ENCODE measurements around the gene CTNNA2.
"Not testable (repeated sequence)": the region's sequence is repeated elsewhere in the genome, so short reads cannot be mapped to it uniquely, and the experiment has no call there.

CTNNA2 gene

DNA sequence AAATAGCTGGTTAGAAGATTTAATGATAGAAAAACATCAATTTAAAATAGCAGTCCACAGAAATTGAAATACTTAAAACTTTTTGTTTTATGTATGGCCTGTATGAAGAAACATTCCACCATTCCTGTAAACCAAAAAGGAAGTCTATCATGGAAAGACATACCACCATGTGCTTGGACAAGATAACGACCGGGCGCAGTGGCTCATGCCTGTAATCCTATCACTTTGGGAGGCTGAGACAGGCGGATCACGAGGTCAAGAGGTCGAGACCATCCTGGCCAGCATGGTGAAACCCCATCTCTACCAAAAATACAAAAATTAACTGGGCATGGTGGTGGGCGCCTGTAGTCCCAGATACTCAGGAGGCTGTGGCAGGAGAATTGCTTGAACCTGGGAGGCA lies 519.8 kb downstream of the CTNNA2 start:
- DNase-seq (ENCODE audit: low read depth), result not testable (repeated sequence)

DNA sequence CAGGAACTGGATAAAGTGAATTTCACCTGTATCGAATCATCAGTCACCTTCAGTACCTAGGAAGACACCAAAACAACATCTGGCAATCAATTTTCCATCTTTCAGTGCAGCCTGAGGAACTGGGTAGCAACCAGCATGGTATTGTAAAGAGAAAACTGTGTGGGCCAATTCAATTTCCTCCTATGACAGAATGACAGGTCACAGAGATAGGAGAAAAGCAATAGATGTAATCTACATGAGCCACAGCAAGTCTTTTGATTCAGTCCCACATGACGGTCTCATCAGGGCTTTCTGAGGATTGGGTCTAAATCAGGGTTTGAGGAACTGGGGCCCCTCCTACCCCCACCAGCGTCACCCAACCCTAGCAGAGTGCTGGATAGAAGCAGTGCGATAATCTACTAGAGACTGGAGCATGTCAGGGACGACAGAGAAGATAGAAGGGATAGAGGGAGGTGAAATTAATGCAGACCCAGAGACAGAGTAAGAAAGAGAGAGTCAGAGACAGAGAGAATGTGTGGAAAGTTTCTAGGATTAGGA lies 523.0 kb downstream of the CTNNA2 start:
- DNase-seq (ENCODE audit: low read depth), result no peak

DNA sequence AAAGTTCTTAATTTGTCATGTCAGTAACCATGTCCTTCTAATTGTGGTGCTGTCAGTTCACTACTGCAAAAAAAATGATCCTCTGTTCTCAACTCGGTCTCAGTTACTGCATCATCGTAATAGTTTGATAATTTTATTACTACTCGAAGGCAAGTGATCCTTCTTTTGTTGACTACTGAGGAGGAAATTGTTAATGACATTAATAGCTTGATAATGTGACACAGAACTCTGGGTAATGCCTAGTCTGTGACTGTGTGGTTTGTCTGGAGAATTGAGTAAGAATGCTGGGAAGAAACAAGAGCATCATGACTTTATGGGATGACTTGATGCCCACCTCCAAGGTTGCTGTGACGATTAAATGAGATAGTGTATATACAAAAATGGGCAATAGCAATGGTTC lies 524.5 kb downstream of the CTNNA2 start:
- no peak for DNase-seq (ENCODE audit: low read depth)

DNA sequence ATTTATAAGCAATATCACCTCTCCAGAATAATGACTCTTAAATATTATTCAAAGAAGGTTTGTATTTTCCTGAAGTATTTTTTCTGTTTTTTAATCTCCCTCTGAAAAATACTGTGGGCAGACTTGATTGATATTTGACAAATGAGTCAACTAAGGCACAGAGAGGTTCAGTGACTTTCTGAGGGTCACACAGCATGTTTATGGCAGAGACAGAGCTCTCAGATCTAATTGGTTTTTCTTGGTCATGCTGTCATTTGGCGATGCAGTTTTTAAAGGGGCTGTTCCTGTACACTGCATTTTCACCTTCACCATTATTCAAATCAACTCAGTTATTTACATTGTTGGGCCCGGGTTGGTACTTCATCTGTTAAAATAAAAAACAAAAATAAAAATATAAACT lies 527.4 kb downstream of the CTNNA2 start:
- DNase-seq (ENCODE audit: low read depth), result no peak

DNA sequence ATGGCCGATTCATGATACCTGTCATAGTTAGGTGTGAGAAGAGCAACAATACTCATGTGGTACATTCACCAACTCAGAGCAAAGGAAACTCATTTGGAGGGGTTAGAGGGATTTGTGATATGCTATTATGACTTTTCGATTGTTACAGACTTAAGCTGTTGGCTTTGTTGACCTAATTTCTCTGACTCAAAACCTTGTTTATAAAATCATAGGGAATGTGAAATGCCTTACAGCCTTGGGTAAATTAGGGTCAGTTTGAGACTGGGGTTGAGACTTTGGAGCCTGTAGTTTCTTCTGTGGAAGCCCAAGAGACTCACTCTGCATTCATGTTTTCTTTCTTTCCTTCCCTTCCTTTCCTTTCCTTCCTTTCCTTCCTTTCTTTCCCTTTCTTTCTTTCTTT lies 529.8 kb downstream of the CTNNA2 start:
- no peak for DNase-seq (ENCODE audit: low read depth)

DNA sequence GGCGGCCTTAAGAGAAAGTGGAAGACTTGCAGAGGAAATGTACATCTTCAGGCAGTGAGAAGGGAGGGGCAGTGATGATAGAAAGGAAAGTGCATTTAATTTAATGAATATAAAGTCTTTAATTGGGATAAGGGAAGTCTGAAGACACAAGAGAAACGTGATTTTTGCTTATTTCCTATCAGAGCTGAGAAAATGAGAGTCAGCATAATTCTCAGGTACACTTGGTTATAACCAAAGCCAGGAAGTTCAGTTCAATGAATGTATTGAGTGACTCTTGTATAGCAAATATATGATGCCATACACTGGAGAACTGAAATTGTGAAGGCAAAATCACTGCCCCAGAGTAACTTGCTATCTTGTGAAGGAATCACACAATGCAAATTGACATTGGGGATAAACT lies 535.4 kb downstream of the CTNNA2 start:
- DNase-seq (ENCODE audit: low read depth), result no peak

DNA sequence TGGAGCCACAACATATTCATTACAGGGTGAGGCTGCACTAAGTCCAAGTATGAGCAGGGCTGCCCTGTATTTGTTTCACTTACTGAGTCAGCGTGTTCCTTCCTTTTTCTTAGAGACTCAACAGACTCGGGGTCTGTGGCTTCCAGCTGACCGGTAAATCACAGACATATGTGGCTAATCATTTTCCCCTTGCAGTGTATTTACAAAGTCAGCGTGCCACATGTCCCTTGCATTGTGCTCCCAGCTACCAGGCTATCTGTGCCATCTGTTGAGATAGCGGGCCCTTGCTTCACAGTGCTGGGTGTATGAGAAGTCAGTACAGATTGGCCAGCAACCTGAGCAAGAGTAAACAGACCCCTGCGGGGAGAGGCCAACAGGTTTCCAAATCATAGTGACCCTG lies 537.4 kb downstream of the CTNNA2 start:
- DNase-seq (ENCODE audit: low read depth), result no peak

DNA sequence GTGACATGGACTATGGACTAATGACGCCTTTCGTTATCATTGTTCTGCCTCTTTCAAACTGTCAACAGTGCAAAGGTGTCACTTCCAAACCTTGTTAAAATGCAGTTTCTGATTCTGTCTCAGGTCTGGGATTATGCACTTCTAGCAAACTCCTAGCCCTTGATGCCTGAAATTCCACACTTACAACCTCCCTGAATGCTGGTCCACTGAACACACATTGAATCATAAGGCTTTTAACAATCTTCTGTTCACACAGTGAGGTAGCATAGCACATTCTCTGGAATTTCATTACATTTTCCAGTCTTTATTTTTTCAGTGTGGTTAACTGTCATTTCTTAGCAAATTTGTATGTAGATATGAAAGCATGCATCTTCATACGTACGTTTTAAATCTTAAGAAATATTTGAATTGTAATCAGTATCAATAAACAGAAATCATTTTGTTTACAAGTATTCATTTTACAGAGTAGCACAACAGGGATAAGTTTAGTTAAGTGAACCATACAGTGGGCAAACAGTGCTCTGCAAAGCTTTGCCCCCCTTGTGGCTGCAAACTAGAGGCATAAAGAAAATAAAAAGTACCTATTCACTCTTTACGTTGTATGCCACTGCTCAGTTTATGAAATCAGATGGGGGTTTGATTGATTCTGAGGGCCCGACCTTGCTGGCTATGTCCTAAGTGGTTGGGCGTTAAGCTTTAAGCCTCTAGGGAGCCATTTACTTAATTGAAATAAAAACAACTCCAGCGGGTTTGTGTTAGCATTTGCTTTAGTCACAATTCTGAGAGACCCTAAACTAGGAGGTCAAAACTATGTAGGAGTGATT lies 540.9 kb downstream of the CTNNA2 start:
- no peak for DNase-seq (ENCODE audit: low read depth)

DNA sequence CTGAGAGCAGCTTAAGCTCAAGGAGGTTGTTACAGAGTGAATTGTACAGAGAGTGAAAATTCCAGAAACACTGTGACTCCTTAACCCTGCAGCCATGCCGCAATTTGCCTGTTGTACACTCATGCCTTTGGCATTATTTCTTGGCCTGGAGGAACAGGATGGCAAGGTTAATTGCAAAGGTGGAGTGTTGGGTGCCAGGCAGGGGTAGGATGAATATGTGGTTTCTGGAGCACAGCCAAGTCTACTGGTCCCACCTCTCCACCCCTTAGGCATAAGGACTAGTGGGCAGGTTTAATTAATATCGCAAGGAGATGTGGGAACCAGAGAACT lies 541.5 kb downstream of the CTNNA2 start:
- no peak for DNase-seq (ENCODE audit: low read depth)

DNA sequence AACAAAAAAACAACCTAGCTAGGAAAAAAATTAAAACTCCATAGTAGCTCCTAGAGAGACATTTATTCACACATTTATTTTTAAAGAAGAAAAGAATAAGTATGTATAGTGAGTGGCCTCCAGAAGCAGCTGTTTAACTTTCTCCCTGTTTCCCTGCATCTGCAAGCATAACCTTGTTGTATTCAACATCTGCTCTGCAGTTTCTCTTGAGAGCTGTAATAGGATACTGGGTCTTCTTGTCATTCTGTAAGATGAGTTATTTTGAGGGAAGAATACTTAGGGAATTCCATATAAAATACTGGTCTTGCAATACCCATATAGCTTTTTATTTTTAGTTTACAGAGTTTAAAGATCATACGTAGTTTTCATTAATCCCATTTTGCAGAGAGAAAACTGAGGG lies 545.1 kb downstream of the CTNNA2 start:
- no peak for DNase-seq (ENCODE audit: low read depth)

DNA sequence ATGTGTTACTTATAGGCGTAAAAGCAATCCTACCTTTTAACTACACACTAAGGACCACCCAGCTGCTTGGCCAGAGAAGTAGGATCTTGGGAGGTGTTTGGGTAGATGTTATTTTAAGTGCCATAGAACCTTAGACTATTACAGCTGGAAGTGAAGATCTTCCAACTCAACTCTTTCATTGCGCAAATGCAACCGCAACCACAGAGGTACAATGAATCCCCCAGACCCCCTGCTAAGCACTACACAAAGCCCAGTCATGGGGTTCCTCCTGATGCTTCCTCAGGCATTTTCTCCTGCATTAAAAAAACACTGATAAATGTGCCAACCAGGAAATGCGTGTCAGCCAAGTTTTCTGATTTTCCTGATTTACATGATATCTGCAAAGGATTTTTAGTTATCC lies 545.7 kb downstream of the CTNNA2 start:
- DNase-seq (ENCODE audit: low read depth), result no peak

DNA sequence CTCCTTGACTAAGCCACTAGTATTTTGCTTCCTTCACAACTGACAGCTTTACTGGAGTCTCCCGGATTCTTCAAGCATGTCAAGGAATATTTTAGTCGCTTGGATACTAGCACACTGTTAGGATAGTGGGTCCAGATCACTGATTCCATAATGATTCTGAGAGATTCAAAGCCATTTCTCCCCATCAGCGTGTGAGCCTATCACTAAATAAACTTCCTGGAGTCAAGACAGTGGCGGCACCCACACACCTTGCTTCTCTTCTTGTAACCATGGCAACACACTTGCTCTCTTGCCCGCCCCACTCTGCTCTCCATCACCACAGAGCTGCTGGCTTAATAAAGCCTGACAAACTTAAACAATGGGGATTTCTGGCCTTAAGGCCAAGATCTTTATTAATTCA lies 546.6 kb downstream of the CTNNA2 start:
- DNase-seq (ENCODE audit: low read depth), result no peak

DNA sequence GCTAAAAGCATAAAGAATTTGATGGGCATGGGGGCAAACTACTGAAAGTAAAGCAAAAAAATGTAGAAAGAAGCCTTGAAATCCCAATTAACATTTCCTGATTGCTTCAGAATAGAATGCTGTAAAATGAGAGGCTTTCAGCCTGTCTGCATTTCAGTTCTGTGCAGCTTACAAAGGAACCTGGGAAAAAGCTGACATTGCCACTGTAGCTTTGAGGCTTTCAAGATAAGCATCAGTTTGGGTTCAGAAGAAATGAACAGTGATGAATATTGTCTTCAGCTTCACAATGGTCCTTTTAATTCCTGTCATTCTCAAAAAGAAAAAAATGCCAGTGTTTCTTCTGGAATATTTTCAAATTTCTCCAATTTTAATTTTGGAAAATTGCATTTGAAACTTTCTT lies 549.0 kb downstream of the CTNNA2 start:
- no peak for DNase-seq (ENCODE audit: low read depth)

DNA sequence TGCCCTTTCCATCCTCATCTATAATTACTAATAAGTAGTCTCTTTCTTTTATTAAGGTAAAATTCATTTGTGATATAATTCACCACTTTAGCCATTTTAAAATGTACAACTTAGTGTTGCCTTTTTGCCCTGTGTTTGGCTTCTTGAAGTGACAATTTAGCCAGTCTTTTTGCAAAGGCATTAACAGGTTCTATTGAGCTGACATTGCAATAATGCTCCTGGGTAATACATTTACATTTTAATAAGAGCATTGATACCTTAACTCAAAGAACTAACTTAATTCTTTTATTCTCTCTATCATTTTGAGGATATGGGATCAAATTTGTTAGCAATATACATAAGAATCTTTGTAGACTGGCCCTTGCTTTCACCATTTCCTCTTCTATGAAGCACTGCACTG lies 549.4 kb downstream of the CTNNA2 start:
- no peak for DNase-seq (ENCODE audit: low read depth)

DNA sequence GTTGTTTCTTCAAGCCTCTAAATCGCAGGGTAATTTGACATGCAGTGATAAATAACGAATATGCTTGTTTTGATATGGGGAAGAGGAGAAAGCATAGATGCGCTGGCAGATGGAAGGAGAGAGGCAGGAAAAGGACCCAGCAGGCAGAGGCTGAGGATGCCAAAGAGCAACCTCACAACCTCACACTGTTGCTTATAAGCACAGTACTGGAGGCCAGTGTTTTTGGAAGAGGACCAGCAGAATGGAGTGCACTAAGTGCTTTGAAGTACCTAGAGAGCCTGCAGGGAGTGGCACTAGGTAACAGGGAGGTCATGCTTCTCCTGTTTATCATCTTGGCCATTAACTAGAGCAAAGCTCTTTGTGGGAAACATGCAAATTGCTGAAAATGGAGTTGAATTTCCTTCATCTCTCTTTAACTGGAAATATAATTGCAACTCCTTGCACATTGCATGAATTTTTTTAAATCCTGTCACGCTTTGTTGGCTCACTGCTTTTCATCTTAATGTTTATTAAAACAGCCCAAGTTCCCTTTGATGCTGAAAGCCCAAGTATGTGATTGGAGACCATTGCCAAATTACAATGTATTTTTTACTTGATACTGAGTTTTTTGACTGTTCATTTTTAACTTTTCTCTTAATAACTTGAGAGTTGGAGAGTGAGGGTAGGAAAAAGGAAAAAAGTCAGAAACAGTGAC lies 555.3 kb downstream of the CTNNA2 start:
- DNase-seq (ENCODE audit: low read depth), result no peak

DNA sequence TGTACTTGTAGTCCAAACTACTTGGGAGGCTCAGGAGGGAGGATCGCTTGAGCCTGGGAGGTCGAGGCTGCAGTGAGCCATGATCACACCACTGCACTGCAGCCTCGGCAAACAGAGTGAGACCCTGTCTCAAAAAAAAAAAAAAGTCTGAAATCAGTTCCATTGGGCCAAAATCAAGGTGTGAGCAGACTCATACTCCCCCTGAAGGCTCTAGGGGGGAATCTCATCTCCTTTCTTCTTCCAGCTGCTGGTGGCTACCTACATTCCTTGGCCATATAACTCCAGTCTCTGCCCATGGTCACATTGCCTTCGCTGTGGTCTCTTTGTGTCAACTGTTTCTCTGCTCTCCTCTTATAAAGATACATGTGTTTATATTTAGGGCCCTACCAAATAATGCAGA lies 557.7 kb downstream of the CTNNA2 start:
- DNase-seq (ENCODE audit: low read depth), result no peak

DNA sequence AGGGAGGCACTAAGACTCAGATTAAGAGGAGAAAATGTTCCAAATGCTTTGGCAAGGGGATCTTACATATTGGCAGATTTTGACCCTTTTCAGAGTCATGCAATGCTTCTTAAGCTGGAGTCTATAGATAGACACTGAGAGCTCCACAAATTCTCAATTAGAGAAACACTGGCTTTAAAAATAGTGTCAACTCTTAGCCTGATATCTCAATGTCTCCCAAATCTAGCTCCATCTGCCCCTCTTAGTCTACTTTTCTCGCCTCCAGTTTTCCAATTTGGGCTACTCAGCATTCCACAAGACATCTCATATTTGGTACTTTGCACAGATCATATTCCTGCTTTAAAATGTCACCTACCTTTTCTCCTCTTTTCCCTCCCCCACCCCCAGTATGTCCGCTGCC lies 559.1 kb downstream of the CTNNA2 start:
- no peak for DNase-seq (ENCODE audit: low read depth)

DNA sequence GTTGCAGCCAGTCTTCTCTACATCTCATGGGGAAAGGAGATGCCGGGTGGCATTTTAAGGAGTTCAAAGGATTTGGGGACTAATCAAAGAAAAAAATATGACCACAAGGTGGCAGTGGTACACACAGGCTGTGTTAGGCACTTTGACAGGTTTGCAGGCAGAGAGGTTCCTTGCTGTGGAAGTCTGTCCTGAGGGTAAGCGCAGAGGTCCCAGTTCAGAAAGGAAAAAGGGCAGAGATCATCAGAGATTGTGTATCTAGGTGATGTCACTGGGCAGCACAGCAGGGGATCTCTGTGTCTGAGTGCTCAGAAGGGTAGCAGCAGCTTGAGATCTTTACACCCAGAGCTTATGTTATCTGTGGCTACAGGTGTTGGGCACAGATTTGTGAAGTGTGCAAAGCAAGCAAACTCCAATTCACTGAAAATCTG lies 560.3 kb downstream of the CTNNA2 start:
- no peak for DNase-seq (ENCODE audit: low read depth)

DNA sequence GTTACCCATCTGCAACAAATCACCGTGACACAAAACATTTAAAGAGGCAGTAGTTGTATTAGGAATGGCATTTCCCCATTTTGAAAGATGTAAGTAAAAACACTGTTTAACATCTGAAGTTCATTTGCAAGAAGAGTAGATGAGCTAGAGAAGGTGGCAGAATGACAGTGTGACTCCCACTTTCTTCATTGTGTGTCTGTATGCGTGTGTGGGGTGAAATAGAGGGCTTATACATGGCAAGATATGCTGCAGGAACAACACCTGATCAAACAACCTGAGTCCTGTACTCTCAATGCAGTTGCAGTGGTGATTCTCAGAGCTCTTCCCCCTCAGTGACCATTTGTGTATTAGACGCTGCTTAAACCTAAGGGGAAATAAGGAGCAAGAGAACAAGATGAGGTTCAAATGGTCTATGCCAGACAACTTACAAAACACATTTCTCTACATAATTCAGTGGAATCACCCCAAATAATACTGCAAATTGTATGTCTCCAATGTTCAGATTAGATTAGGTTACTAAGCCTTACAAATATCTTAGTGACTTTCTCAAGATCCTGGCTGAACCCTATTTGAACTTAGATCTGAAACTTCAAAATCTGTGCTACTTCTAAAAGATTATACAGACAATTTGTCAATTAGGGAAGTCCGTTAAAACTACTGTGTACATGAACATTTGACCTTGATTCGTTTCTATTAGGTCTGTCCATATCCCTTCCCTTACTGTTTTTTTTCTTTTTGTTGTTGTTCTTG lies 561.6 kb downstream of the CTNNA2 start:
- no peak for DNase-seq (ENCODE audit: low read depth)

DNA sequence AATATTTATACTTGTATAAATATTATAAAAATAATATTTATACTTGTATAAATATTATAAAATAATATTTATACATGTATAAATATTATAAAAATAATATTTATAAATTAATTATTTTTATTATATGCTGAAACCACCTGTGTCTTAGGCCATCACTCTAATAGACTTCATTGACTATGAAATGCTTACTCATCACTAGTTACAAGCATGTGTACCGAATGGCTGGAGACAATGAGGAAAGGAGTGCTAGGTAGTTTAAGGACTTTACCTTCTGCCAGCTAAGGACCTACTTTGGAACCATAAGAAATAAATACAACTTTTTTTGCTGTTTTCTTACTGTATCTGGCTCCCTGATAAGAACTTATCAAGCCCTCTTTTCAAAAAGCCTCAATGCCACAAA lies 562.9 kb downstream of the CTNNA2 start:
- DNase-seq (ENCODE audit: low read depth), result no peak

DNA sequence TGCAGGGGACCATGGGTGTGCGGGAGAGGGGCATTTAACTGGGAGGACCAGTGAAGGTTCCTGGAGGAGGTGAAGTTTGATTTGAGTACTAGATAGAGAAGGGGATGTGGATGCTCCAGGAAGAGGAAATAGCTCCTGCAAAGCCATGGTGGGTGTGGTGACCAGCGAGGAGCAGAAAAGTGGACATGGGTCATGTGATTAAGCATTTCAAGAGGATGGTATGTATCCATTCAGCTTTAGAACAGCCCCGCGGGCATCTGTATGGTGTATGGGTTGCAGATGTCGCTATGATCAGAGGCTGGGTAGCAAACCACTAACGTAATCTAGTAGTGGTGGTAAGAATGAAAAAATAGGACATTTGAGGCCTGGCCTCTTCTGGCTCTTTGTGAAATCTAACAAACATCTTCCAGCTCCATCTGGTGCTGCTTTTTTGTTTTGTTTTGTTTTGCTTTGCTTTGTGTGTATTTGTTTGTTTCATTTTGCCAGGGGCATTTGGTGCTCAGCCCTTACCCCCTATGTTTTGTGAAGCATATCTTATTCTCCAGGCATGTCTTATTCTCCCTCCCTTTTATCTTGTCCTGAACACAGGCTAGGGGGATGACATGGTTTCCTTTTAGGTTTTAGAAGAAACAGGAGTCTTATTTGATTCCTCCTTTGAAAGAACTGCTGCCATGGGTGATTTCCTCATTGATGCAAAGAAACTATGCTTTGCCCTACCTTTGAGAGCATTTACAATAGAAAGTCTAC lies 565.6 kb downstream of the CTNNA2 start:
- DNase-seq (ENCODE audit: low read depth), result no peak

DNA sequence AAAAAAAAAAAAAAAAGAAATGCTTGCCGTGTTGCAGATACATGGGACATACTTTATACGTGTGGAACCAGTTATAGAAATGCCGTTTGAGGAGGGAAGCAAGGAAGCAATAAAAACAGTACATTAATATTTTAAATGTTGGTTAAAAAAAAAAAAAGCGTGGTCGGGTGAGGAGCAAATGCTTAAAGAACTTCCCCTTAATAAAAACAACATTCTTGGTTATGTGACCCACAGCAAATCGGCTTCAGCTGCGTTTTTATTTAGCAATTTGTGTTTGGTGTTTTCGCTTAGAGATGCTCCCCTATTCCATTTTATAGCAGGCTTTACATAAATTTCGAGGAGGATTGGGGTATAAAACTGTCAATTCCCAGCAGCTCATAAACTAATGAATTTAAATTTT lies 568.1 kb downstream of the CTNNA2 start:
- DNase-seq (ENCODE audit: low read depth), result no peak
